GM12801 (cell line): ENCODE measurements around the gene IMP4.

ENCODE experiments used
- TF ChIP-seq, protein P1 (sequence below): IDR thresholded peaks from one replicate; pipeline ENCODE4 v1.5.1; 2011; ENCODE audit warnings: control low read depth; ENCODE audit not compliant: insufficient read length; ENCODE audit errors: extremely low read depth

Gene IMP4

DNA sequence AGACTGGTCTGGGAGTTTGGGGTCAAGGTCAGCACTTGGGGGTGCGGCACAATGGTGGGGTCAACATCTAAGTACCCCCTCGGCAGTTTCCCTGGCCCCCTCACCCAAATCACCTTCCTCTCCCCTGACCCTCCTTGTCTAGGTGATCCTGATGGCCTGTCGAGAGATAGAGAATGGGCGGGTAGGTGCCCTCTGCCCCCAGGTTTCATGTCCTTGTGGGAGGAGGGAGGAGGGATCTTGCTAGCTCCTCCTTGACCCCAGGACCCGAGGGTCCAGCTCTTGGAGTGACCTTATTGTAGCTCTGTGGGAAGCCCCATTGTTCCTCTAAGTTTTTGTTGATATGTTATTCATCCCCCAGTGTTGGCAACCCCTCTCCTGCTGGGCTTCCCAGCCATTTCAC lies 16.8 kb downstream of the IMP4 start:
- TF ChIP-seq, protein P1, sequence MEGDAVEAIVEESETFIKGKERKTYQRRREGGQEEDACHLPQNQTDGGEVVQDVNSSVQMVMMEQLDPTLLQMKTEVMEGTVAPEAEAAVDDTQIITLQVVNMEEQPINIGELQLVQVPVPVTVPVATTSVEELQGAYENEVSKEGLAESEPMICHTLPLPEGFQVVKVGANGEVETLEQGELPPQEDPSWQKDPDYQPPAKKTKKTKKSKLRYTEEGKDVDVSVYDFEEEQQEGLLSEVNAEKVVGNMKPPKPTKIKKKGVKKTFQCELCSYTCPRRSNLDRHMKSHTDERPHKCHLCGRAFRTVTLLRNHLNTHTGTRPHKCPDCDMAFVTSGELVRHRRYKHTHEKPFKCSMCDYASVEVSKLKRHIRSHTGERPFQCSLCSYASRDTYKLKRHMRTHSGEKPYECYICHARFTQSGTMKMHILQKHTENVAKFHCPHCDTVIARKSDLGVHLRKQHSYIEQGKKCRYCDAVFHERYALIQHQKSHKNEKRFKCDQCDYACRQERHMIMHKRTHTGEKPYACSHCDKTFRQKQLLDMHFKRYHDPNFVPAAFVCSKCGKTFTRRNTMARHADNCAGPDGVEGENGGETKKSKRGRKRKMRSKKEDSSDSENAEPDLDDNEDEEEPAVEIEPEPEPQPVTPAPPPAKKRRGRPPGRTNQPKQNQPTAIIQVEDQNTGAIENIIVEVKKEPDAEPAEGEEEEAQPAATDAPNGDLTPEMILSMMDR = no peak

DNA sequence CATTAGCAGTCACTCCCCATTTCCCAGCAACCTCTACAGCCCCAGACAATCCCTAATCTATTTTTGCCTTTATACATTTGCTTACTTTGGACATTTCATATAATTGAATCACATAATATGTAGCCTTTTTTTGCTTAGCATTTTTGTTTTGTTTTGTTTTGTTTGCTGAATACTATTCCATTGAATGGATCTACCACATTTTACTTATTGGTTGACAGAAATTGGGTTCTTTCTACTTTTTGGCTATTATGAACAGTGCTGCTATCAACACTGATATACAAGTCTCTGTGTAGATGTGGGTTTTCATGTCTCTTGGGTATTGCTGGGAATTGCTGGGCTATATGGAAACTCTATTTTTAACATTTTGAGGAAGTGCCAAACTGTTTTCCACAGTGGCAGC lies 20.8 kb downstream of the IMP4 start:
- TF ChIP-seq, protein P1 = no peak

DNA sequence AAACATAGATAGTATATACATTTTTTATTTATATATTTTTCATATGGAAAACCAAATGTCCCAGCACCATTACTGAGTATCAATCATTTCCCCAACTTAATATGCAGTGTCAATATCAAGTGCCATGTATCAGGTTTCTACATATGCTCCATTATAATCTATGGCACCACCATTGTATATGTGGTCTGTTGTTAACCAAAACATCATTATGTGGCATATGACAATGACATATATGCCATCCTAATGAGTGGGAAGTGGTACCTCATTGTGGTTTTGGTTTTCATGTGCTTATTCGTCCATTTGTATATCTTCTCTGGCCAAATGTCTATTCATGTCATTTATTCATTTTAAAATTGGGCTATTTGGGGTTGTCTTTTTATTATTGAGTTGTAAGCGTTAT lies 22.4 kb downstream of the IMP4 start:
- TF ChIP-seq, protein P1 = no peak

DNA sequence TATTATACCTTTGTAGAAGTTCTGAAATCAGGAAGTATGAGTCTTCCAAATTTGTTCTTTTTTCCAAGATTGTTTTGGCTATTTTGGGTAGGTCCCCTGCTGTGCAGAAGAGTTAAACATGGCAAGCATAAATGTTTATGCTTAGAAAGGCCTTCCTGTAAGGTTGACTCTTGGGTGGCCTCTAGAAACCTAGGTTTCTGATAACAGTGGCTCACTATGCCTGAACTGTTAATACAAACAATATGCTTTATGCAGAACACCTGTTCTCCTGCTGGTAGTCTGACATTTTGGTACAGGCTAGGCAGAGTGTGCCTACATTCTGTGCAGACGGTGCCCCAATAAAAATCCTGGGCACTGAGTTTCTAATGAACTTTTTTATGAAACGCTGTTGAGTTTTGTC lies 23.3 kb downstream of the IMP4 start:
- TF ChIP-seq, protein P1 = no peak

DNA sequence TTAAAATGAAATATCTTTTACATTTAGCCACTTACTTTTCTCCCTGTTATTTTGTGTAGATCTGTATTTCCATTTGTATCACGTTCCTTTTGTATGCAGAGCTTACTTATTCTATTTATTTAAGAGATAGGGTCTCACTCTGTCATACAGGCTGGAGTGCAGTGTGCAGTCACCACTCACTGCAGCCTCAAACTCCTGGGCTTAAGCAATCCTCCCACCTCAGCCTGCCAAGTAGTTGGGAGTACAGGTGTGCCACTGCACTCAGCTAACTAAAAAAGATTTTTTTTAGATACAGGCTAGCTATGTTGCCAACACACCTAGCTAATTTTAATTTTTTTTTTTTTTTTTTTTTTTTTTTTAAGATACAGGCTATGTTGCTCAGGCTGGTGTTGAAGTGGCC lies 24.0 kb downstream of the IMP4 start:
- TF ChIP-seq, protein P1 = no peak

DNA sequence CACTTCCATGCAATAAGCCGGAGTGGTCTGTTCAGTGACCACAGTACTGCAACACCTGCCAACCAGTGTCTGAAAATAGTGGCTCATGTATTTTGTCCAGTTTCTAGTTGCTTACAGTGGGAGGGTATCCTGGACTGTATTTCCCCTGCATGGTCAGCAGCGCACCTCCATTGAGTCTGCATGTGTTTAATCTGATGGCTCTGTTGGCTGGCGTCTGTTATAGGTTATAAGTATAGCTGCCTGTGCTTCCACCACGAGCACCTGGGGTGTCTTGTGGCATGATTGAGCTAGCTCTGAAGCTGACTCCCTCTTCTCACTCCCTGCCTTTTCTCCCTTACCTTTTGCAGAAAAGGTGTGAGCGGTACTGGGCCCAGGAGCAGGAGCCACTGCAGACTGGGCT lies 26.1 kb downstream of the IMP4 start:
- TF ChIP-seq, protein P1 = no peak

DNA sequence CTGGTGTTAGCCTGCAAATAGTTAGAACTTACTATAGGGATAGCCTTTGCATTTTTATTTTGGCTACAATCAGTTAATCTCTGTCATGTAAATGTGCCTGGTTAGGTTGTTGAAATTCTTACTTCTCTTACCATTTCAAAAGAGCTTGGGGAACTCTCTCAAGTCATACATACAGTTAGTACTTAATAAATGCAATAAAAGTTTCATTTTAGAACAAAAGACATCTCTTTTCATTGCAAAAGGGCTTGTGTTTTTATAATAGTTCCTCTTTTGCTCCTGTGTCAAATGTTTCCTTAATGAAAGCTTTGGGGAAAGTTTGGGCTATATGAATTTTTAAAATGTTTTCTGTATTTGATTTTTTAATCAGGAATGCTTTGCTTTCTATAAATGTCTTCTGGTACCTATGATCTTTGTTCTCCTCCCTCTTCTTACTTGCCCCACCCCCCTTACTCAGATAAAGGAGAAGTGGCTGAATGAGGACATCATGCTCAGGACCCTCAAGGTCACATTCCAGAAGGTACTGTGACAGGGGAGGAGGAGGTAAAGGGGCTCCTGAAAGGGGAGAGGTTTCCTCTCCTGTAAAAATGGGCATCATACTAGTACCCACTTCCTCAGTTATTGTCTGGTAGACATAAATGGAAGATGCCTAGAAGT lies 26.7 kb downstream of the IMP4 start:
- TF ChIP-seq, protein P1 = no peak
